Fibroblast of the aortic adventitia (primary cell): Measurements from ENCODE around the gene CBFA2T3. TPM values are rescaled to one million over a fixed set of nuclear protein-coding genes. Genes with fewer than 3 reads are reported as not detected.
"Not testable (repeated sequence)": the region's sequence is repeated elsewhere in the genome, so short reads cannot be mapped to it uniquely, and the experiment has no call there.

Experiments
- DNase-seq: peaks from one replicate; pipeline ENCODE4 v3.0.0-alpha.2; 2010; ENCODE audit warnings: low read depth
- H3K4me3 ChIP-seq: 2 replicates; pipeline ENCODE4 v1.5.1; 2011; ENCODE audit warnings: low read depth, mild to moderate bottlenecking, control low read depth, low read length, moderate library complexity
- CTCF ChIP-seq: IDR thresholded peaks from 2 replicates; pipeline ENCODE4 v1.5.1; 2011; ENCODE audit warnings: mild to moderate bottlenecking, low read length, control low read depth, inconsistent platforms; ENCODE audit not compliant: insufficient read depth
- total RNA-seq: library from RNA; depleted of rRNA; stranded (reverse); fragments of >200 nt; gene quantifications from 2 replicates; pipeline ENCODE4 v1.2.3, GENCODE V29; 2012; ENCODE audit warnings: low replicate concordance

CBFA2T3 gene
- total RNA-seq, 1 donor, result not detected

DNA sequence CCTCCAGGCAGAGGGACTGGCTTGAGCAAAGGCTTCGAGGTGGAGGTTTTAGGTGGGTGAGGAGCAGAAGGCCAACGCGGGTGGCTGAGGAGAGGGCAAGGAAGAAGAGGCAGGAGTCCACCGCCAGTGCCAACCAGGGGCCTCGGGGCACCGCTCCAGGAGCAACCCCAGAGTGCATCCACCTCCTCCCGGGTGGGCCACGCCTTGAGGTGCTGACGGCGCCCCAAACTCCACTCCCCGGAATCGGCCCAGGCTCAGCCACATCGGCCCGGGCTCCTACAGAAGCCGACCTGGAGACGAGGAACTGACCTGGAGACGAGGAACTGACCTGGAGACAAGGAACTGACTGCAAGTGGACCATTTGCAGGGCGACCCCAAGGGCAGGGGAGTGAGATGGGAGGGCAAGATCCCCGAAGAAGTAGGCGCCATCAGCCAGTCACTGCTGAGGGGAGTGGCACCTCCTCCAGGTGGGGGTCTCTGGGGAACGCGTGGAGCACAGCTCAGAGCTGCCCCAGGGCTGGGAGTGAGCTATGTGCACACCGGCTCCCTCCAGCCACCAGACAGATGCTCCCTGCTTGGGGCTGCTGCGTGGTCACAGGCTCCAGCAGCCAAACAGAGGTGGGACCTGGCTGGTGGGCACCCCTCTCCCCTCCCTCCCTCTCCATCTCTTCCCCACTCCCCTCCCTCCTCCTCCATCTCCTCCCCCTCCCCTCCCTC lies 29.2 kb upstream of the CBFA2T3 start:
- no peak overlapping the region for H3K4me3 ChIP-seq

DNA sequence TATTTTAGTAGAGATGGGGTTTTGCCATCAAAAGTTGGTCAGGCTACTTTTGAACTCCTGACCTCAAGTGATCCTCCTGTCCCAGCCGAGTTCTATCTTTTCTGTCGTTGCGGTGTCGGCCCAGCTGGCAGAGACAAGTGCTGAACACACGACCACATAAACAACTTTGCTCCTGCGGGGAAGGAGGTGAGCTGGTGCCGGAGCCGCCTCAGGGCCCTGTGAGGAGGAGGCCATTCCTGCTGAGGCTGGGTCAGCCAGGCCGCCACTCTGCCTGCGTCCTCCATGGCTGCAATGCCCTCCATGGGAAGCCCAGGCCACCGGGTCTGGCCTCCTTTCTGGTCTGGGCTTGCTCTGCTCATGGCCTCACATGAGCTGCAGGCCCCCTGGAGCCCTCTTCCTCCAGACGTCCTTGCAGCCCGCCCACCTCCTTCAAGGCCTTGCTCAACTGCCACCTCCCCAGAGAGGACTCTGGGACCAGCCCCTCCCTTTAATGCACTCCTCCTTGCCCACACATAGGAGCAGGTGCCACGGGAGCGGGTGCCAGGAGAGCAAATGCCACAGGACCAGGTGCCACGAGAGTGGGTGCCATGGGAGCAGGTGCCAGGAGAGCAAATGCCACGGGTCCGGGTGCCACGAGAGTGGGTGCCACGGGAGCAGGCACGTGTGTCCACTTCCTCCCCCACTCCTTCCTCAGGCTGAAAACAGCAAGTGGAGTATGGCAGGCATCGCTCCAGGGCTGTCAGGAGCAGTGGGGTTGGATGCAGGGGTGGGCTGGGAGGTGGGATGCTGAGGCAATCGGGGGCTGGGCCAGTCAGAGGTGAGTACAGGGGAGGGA lies 28.4 kb upstream of the CBFA2T3 start:
- no peak overlapping the region for H3K4me3 ChIP-seq
- no peak for TF ChIP-seq CTCF
- no peak for DNase-seq

More for the DNA sequence above, 29.2 kb upstream of the CBFA2T3 start:
- DNase-seq, result no peak
- no peak for TF ChIP-seq CTCF

- peak; percentile 5 for DNase-seq
- H3K4me3 ChIP-seq, result no peak overlapping the region
- no peak for TF ChIP-seq CTCF
Observed at GRCh38 chr16:89004209-89004831, 27.3 kb upstream of the CBFA2T3 start.

DNA sequence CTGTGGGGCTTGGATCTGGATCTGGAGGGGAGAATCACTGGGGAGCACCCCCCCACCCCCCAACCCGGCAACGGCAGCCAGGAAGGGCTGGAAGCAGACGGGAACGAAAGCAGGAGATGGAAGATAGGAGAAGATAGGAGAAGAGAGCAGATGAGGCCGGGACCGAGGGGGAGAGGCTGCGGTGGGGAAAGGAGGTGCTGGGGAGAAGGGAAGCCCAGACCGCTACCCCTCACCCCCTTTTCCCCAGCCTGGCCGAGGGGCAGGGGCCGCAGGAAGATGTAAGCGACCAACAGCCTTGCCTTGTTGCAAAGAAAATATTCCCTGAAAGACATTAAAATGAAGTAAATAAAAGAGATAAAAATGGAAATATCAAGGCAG lies 26.8 kb upstream of the CBFA2T3 start:
- no peak for DNase-seq
- TF ChIP-seq CTCF, result no peak
- no peak overlapping the region for H3K4me3 ChIP-seq

GRCh38 chr16:89002851-89003830 lies 26.1 kb upstream of the CBFA2T3 start:
- no peak for TF ChIP-seq CTCF
- H3K4me3 ChIP-seq, result no peak overlapping the region
- no peak for DNase-seq

GRCh38 chr16:89002081-89002480 lies 25.1 kb upstream of the CBFA2T3 start:
- DNase-seq, H3K4me3 ChIP-seq: not testable (repeated sequence)
